ENCODE measurements around the gene POLR2E. TPM values are rescaled to one million over a fixed set of nuclear protein-coding genes. Genes with fewer than 3 reads are reported as not detected.

Gene POLR2E
- total and polyA plus RNA-seq, 2 of the 13 experiments (the other 11 are each of a cell fraction or from before 2014, with no cell fraction given), result 140 to 272 TPM

- no TSS peak for BruUV-seq (replicated peaks)
- ChIA-PET POLR2A (no interaction called here), CTCF (ENCODE audit: low intra/inter-chr PET ratio, low total read pairs) (no interaction called here)
- no peaks in the 10 kb centered on the region for H3K27me3 ChIP-seq (ENCODE audit: control insufficient read depth in 1 of 2, insufficient read depth in 2 of 2, low read length in 2 of 2)
- ATAC-seq (no peak), DNase-seq (ENCODE audit: low spot score) (no peak), FAIRE-seq (no peak)
- no peaks in the 10 kb centered on the region for H3K9me3 ChIP-seq (ENCODE audit: low read length)
- H3K9ac ChIP-seq (ENCODE audit: insufficient read depth, low read depth, low read length), result no peak overlapping the region
- in situ Hi-C loops (cut with HindIII; ENCODE audit: extremely low pct_ligation_motif_present, low pct_unique_long_range_greater_than_20kb), result no loop called here
- intact Hi-C loops (cut with micrococcal nuclease; ENCODE audit: unreplicated experiment), result no loop called here
- no peaks in the 10 kb centered on the region for H4K20me1 ChIP-seq (ENCODE audit: insufficient read depth, low read length)
- peaks cover 2% of the 10 kb centered on the region for H3K79me2 ChIP-seq (ENCODE audit: insufficient read depth, low read length)
- peaks cover 16% of the 10 kb centered on the region; the same call in 1 of the 2 replicates for H3K4me1 ChIP-seq (ENCODE audit: insufficient read depth, low read length)
- 97% methylated on average over 29 of the region's 48 CpGs for WGBS (ENCODE audit: low lambda C conversion rate)
- no peak for TF ChIP-seq ZNF33A (CRISPR knock-in tag; IDR thresholded peaks at IDR 0.05; ENCODE audit: borderline replicate concordance)
- no peak for TF ChIP-seq IKZF1 (IDR thresholded peaks at IDR 0.05)
- TF ChIP-seq, protein P1, sequence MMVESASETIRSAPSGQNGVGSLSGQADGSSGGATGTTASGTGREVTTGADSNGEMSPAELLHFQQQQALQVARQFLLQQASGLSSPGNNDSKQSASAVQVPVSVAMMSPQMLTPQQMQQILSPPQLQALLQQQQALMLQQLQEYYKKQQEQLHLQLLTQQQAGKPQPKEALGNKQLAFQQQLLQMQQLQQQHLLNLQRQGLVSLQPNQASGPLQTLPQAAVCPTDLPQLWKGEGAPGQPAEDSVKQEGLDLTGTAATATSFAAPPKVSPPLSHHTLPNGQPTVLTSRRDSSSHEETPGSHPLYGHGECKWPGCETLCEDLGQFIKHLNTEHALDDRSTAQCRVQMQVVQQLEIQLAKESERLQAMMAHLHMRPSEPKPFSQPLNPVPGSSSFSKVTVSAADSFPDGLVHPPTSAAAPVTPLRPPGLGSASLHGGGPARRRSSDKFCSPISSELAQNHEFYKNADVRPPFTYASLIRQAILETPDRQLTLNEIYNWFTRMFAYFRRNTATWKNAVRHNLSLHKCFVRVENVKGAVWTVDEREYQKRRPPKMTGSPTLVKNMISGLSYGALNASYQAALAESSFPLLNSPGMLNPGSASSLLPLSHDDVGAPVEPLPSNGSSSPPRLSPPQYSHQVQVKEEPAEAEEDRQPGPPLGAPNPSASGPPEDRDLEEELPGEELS (CRISPR knock-in tag; IDR thresholded peaks at IDR 0.05), result no peak
- no peak for TF ChIP-seq HNRNPL (IDR thresholded peaks at IDR 0.05; ENCODE audit: low read depth, low read length)
- TF ChIP-seq ZSCAN20 (CRISPR knock-in tag; IDR thresholded peaks at IDR 0.05; ENCODE audit: borderline replicate concordance), result no peak
- TF ChIP-seq ZBTB10 (CRISPR knock-in tag; IDR thresholded peaks at IDR 0.05; ENCODE audit: borderline replicate concordance), result no peak
- no peak overlapping the region for H3K4me2 ChIP-seq (ENCODE audit: low read depth, low read length)
- H3K4me3 ChIP-seq (replicated peaks in 1 of 3; ENCODE audit: insufficient read depth in 1 of 3, low read depth in 2 of 3, low read length in 3 of 3), result no peak overlapping the region
- peaks cover 1 to 9% of the 10 kb centered on the region in 2 experiments; a peak in 2 of 5 replicates for H3K36me3 ChIP-seq (replicated peaks in 1 of 2; ENCODE audit: control insufficient read depth in 1 of 2, insufficient read depth in 2 of 2, low read length in 2 of 2)
- H2AFZ ChIP-seq (ENCODE audit: low read length), result no peak overlapping the region
- H3K27ac ChIP-seq (ENCODE audit: extremely low read length, insufficient read depth, low read length), result no peak overlapping the region
Observed at GRCh38 chr19:1132552-1133383, 37.6 kb upstream of the POLR2E start.
